ENCODE data around the gene FBXO24.

GRCh38 chr7:100603726-100604027 is 17.5 kb downstream of the FBXO24 start:
- TF ChIP-seq, protein P1, sequence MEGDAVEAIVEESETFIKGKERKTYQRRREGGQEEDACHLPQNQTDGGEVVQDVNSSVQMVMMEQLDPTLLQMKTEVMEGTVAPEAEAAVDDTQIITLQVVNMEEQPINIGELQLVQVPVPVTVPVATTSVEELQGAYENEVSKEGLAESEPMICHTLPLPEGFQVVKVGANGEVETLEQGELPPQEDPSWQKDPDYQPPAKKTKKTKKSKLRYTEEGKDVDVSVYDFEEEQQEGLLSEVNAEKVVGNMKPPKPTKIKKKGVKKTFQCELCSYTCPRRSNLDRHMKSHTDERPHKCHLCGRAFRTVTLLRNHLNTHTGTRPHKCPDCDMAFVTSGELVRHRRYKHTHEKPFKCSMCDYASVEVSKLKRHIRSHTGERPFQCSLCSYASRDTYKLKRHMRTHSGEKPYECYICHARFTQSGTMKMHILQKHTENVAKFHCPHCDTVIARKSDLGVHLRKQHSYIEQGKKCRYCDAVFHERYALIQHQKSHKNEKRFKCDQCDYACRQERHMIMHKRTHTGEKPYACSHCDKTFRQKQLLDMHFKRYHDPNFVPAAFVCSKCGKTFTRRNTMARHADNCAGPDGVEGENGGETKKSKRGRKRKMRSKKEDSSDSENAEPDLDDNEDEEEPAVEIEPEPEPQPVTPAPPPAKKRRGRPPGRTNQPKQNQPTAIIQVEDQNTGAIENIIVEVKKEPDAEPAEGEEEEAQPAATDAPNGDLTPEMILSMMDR (IDR thresholded peaks at IDR 0.05) = no peak
- no peak for TF ChIP-seq POLR2A (IDR thresholded peaks at IDR 0.05)
